ENCODE data around the gene PRRX2.

Gene PRRX2

GRCh38 chr9:129703667-129704355, 38.4 kb downstream of the PRRX2 start:
- Histone ChIP-seq H3K27me3 (replicated peaks) (no peaks in the 10 kb centered on the region), H3K4me3 (ENCODE audit: low read depth, low read length) (no peak overlapping the region), H3K36me3 (replicated peaks) (no peaks in the 10 kb centered on the region), H3K27ac (no peak overlapping the region)
- in situ Hi-C loops (cut with HindIII; ENCODE audit: low pct_ligation_motif_present, low sequenced_read_pairs) = no loop called here
- no peak for TF ChIP-seq CTCF (IDR thresholded peaks at IDR 0.05; ENCODE audit: low read depth, low read length, missing control alignments)
- DNase-seq = no peak

- H3K36me3 ChIP-seq (replicated peaks) = no peaks in the 10 kb centered on the region
- H3K27me3 ChIP-seq (replicated peaks) = no peaks in the 10 kb centered on the region
- no peak for TF ChIP-seq CTCF (IDR thresholded peaks at IDR 0.05; ENCODE audit: low read depth, low read length, missing control alignments)
- H3K4me3 ChIP-seq (ENCODE audit: low read depth, low read length) = no peak overlapping the region
- in situ Hi-C loops (cut with HindIII; ENCODE audit: low pct_ligation_motif_present, low sequenced_read_pairs) = no loop called here
- no peak for DNase-seq
- no peak overlapping the region for H3K27ac ChIP-seq
These were observed 39.4 kb downstream of the PRRX2 start for GRCh38 chr9:129704807-129705206.

DNA sequence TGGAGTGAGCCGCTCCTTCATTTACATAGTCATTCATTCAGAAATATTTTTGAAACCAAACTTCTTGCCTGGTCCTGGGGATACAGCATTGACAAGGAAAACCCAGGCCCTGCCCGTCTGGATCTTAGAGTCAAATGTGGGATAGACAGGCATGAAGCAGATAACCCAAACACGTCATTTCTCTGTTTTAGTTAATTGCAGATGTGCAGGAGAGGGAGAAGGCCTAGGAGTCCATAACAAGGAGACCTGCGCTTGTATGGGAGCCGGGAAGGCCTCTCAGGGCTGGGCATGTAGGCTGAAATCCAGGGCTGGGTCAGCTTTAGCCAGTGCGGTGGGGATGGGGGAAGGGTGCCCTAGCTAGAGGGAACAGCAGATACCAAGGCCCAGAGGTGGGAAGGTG, 43.3 kb downstream of the PRRX2 start:
- Histone ChIP-seq H3K27me3 (replicated peaks) (no peaks in the 10 kb centered on the region), H3K27ac (no peak overlapping the region), H3K4me3 (ENCODE audit: low read depth, low read length) (no peak overlapping the region), H3K36me3 (replicated peaks) (no peaks in the 10 kb centered on the region)
- in situ Hi-C loops (cut with HindIII; ENCODE audit: low pct_ligation_motif_present, low sequenced_read_pairs) = no loop called here
- no peak for TF ChIP-seq CTCF (IDR thresholded peaks at IDR 0.05; ENCODE audit: low read depth, low read length, missing control alignments)
- DNase-seq = no peak

DNA sequence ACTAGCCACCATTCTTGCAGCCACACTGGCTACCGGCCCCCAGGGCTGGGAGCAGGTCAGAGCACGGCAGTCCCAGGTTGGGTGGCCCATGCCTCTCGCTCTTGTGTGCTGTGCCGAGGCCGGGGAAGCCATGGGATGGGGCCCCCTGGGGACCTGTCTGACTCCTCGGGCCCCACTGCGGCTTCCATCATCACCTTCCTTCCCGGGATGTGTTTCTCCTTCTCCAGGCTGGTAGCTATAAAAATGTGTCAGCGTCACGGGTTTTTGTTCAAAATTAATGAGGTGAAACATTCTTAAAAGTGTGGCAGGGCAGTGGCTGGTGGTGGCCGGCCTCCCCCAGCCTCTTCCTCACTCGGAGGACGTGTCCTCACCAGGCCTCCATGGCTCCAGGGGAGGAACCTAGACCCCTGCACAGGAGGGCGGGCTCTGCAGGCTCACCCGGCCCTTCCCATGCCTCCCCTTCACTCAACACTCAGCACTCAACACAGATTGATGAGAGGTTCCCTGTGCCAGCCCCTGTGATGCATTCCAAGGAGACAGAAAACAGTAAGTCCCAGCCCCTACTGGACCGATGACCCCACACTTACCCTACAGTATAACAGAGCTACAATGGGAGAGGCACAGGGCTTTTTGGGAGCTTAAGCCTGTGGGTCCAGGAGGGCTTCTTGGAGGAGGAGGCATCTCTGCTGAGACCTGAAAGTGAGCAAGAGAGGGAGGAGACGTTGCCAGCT, 44.2 kb downstream of the PRRX2 start:
- no peak overlapping the region for H3K4me3 ChIP-seq (ENCODE audit: low read depth, low read length)
- DNase-seq = no peak
- no peak overlapping the region for H3K27ac ChIP-seq
- H3K27me3 ChIP-seq (replicated peaks) = no peaks in the 10 kb centered on the region
- TF ChIP-seq CTCF (IDR thresholded peaks at IDR 0.05; ENCODE audit: low read depth, low read length, missing control alignments) = no peak
- in situ Hi-C loops (cut with HindIII; ENCODE audit: low pct_ligation_motif_present, low sequenced_read_pairs) = no loop called here
- H3K36me3 ChIP-seq (replicated peaks) = no peaks in the 10 kb centered on the region

GRCh38 chr9:129710169-129710453, 44.7 kb downstream of the PRRX2 start:
- no peak overlapping the region for H3K27ac ChIP-seq
- in situ Hi-C loops (cut with HindIII; ENCODE audit: low pct_ligation_motif_present, low sequenced_read_pairs) = no loop called here
- no peak for TF ChIP-seq CTCF (IDR thresholded peaks at IDR 0.05; ENCODE audit: low read depth, low read length, missing control alignments)

More at GRCh38 chr9:129710169-129710453, 44.7 kb downstream of the PRRX2 start:
- no peak overlapping the region for H3K4me3 ChIP-seq (ENCODE audit: low read depth, low read length)
- H3K36me3 ChIP-seq (replicated peaks) = no peaks in the 10 kb centered on the region
- no peak for DNase-seq
- H3K27me3 ChIP-seq (replicated peaks) = no peaks in the 10 kb centered on the region

All from brain microvascular endothelial cell (primary cell).